Activated naive CD8-positive, alpha-beta T cell treated with anti-CD3 and anti-CD28 coated beads, Interleukin-2, amount 50 U/mL, for 16 hours (primary cell): Measurements from ENCODE around the gene MAP1LC3A.
A peak's percentile ranks its signal among the peaks of the same experiment; 100 is the strongest.

Source experiments
- DNase-seq: peaks from one replicate; pipeline ENCODE4 v3.0.0-alpha.2; 2020; ENCODE audit warnings: low read depth, low spot score

MAP1LC3A gene

GRCh38 chr20:34529742-34530141 is 28.8 kb upstream of the MAP1LC3A start:
- DNase-seq = no peak

- DNase-seq = no peak
Observed at GRCh38 chr20:34530342-34530741, 28.2 kb upstream of the MAP1LC3A start.

DNA sequence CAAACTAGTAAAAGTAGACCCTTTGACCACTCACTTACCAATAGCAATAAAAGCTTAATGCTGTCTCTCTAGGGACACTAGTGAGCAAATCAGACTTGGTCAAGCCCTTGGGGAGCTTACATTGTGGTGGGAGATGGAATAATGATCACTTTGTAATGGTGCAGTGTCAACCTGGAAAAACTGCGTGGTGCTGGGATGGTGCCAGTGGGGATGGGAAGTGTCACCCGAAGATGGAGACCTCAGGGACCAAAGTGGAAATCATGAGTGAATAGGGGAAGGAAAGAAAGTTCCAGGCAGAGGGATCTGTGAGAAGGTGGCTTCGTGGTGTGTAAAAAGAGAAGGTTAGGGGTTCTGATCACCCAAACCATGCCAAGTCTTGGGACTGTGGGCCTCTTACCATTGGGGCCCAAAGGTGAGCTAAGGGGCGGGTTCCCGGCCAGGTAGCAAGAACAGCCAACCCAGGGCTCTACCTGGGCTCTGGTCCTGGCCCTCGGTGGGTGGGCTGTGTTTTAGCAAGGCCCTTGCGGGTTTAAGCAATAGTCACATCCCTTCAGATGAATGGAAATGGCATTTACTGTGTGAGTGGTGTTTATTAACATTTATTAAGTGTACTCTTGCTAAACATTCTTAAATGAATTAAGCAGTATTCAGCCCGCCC is 26.8 kb upstream of the MAP1LC3A start:
- no peak for DNase-seq

- DNase-seq = no peak
Observed at GRCh38 chr20:34532320-34532719, 26.2 kb upstream of the MAP1LC3A start.

GRCh38 chr20:34532756-34533155 is 25.8 kb upstream of the MAP1LC3A start:
- DNase-seq = no peak

- DNase-seq = no peak
Observed at GRCh38 chr20:34534391-34535165, 23.9 kb upstream of the MAP1LC3A start.

- DNase-seq = no peak
Observed at GRCh38 chr20:34535301-34535840, 23.1 kb upstream of the MAP1LC3A start.

DNA sequence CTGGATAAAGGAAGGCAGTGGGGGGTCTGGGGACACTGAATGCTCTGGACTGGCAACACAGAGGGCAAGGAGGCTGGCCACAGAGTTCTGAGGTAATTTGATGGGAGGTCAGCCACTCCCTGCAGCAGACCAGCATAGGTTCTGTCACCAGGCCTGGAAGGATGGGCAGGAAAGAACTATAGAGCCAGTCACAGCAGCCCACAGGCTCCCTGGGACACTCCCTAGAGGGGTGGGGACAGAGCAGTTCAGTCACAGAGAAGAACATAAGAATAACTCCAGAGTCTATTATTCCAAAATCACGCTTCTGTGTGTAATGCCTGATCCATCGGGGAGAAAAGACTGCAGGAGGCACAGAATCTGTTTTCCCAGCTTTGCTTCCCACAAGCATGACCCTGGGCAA is 22.7 kb upstream of the MAP1LC3A start:
- no peak for DNase-seq

DNA sequence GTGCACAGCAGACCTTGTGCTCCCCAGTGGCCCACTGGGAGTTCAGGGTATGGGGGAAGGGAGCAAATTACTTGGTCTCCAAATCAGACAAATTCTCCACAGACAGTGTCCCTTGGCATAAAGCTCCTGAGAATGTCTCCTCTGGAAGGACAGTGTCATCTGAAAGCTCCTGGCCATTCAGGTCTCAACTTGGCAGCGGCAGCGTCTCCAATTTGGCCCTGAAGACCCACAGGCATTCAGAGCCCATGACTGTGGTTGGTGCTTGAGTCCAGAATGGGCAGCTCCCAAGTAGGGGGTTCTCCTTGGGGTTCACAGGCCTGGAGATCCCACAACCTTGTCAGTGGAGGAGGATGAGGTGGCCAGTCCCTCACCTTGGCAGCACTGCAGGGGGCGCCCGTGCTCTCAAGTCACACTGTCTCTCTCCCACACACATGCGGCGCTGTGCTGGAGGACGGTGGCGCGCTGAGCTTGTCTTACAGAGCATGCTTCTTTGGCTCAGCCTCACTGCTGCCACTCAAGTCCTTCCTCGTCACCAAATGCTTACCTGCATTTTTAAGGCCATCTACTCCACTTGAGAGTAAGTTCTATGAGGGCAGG is 21.6 kb upstream of the MAP1LC3A start:
- no peak for DNase-seq

GRCh38 chr20:34537651-34538050 is 20.9 kb upstream of the MAP1LC3A start:
- no peak for DNase-seq

- DNase-seq = peak; percentile 26
Observed at GRCh38 chr20:34538671-34539123, 19.8 kb upstream of the MAP1LC3A start.

DNA sequence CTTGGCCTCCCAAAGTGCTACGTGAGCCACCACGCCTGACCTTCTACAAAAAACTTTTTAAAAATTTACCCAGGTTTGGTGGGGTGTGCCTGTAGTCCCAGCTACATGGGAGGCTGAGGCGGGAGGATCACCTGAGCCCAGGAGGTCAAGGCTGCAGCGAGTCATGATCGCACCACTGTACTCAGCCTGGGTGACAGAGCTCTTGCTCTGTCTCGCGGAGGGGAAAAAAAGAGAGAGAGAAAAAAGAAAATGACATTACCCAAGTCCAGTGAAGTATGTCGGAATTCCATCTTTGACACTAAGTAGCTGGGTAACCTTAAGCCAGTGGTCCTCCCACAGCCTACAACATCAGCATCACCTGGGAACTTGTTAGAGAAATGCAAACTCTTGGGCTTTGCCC is 18.8 kb upstream of the MAP1LC3A start:
- no peak for DNase-seq

DNA sequence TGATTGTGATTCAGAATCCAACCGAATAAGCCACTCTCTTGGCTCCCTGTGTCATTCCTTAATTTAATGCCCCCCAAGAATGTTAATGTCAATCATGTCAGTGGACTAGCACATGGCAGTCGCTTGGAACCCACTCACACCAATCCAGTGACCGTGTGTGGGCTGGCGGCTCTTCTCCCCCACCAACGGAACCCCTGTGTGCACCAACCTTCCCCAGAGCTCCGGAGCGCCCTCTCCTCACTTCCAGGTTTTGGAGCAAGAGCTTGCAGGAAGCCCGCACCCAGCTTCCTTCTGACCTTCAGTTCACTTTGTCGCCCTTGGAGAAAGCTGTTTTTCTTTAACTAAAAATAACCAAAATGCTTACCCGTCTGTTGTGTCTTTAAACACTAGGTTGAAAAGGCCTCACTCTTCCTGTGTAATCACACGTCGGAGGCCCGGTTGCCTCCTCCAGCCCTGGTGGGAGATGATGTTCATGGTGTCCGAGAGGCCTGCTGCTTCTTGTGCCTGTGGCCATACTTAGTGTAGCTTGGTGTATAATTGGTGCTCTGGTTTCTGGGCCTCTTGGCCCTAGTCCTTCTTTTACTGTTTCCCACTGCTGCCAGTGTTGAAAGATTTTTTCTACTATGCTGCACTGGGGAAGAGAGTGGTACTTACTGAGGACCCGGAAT is 17.8 kb upstream of the MAP1LC3A start:
- DNase-seq = no peak

GRCh38 chr20:34541264-34541901 is 17.1 kb upstream of the MAP1LC3A start:
- DNase-seq = no peak

- DNase-seq = no peak
Observed at GRCh38 chr20:34541917-34542316, 16.6 kb upstream of the MAP1LC3A start.

- DNase-seq = no peak
Observed at GRCh38 chr20:34542439-34542838, 16.1 kb upstream of the MAP1LC3A start.

DNA sequence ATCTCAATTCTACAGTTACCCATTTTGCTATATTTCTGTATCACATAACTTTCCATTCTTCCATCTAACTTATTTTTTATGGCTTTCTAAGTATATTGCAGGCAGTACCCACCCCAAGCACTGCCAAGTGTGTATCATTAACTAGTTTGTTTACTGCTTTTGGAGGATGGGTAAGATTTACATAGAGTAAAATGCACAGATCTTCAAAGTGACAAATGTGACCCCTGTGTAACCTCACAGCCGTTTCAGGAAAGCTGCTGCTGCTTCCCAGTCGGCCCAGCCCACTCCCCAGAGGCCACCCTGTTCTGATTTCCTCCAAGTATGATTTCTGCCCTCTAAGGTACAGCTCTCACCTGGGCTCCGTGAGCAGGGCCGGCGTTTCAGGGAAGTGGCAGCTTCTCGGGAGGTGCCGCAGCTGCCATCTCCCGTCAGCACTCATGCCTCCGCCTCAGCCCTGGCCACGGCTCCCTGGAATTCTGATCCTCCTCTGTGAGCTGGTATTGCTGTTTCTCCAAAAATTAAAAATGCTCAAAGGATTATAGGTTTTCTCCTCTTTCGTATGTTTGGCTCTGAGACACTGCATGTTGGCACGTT is 15.0 kb upstream of the MAP1LC3A start:
- DNase-seq = no peak

DNA sequence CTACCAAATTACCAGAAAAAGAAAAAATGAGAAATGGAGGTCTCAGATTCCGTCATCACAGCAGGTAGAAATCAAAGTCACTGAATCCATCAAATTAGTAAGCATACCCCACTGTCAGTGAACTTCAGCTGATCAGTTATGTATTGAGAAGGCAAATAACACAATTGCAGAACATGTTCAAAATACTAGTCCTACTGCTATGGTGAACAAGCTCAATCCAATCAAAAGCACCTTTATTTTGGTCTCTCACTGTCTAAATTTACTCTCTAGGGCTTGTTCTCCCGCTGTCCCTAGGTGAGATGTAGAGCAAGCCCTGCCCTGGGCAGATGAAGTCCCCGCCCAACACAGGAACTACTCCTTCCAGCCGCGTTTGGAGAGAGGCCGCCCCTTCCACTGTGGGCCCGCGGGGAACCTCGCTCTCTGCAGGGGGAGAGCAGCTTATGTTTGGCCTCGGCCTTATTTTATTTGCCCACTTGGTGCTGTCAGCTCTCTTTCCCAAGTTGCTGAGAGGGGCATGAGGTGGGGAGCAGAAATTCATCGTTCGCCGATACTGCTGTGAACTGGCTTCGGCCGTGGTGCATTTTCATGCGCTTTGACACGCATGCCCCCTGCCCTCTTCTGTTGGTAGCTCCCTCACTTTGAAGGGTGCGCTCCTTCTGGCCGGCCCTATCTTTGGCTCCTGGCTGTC is 14.3 kb upstream of the MAP1LC3A start:
- no peak for DNase-seq

DNA sequence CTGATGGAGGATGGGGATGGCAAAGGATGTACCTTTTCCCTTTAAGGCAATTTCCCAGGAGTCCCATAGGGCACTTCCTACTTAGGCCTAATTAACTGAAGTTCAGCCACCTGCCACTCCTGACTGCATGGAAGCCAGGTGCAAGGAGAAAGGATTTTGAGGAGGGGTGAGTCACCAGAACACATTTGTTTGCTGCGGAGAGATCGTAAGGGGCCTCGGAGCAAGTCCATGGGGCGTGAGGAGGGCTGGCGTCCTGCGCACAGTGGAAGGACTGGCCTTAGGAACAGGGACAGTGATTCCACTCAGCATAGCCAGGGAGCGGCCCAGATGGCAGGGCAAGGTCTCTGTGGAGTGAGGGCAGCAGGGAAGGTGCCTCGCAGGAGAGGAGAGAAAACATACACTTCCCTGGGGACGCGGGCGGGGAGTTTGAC is 11.8 kb upstream of the MAP1LC3A start:
- no peak for DNase-seq

DNA sequence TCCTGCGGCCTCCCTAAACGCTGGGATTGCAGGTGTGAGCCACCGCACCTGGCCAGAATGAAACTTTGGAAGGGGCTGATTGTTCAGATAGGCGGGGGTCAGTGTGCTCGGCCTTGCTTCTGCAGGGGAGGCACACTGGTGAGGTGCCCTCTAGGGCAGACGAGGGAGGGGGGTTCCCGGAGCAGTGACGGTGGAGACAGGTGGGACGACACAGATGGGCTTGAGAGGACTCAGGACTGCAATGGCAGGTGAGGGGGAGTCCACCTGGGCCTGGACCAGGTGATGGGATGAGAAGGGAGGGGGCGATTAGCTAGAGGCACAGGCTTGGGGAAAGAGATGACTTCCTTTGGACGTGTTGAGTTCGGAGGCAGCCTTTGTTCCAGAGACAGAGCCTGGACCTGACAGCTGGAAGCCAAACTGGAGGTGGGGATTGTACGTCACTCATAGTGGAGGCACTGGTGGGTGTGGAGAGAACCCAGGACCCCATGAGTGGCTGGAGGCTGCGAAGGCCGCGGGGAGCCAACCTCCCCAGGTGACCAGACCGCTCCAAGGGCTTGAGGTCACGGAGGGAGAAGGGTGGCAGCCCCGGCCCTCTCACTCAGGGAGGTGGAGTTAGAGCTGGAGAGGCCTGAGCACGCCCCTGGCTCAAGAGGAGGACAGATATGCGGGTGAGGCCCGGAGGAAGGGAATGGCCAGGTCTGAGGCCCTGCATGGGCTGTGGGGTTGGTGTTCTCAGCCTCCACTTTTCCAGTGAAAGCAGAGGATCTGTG is 10.5 kb upstream of the MAP1LC3A start:
- DNase-seq = no peak
